ENCODE results near the gene DNM3.

- TF ChIP-seq EZH2 (optimal IDR thresholded peaks at IDR 0.05; ENCODE audit: low read depth, low read length) (no peak), EZH2phosphoT487 (IDR thresholded peaks at IDR 0.05; ENCODE audit: low read length) (no peak)
- TF ChIP-seq, protein P1, sequence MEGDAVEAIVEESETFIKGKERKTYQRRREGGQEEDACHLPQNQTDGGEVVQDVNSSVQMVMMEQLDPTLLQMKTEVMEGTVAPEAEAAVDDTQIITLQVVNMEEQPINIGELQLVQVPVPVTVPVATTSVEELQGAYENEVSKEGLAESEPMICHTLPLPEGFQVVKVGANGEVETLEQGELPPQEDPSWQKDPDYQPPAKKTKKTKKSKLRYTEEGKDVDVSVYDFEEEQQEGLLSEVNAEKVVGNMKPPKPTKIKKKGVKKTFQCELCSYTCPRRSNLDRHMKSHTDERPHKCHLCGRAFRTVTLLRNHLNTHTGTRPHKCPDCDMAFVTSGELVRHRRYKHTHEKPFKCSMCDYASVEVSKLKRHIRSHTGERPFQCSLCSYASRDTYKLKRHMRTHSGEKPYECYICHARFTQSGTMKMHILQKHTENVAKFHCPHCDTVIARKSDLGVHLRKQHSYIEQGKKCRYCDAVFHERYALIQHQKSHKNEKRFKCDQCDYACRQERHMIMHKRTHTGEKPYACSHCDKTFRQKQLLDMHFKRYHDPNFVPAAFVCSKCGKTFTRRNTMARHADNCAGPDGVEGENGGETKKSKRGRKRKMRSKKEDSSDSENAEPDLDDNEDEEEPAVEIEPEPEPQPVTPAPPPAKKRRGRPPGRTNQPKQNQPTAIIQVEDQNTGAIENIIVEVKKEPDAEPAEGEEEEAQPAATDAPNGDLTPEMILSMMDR (IDR thresholded peaks at IDR 0.05; ENCODE audit: low read length): no peak
These were observed 122.5 kb downstream of the DNM3 start for GRCh38 chr1:171963762-171964161.
